NCI-H345 treated with DMSO at 0.1 percent for 48 hours (cell line): Measurements from ENCODE around the gene RAB1B.

ENCODE experiments used
- DNase-seq: peaks from one replicate; lab custom pipeline; 2025; ENCODE audit not compliant: unreplicated experiment; lab: John Stamatoyannopoulos, UW

The RAB1B gene

GRCh38 chr11:66282468-66283455 lies 14.3 kb downstream of the RAB1B start:
- peak; percentile 94 for DNase-seq

GRCh38 chr11:66283461-66284105 lies 15.1 kb downstream of the RAB1B start:
- no peak for DNase-seq

GRCh38 chr11:66284526-66285078 lies 16.2 kb downstream of the RAB1B start:
- no peak for DNase-seq

GRCh38 chr11:66285250-66285947 lies 17.0 kb downstream of the RAB1B start:
- DNase-seq: no peak

GRCh38 chr11:66286699-66287098 lies 18.3 kb downstream of the RAB1B start:
- no peak for DNase-seq

- DNase-seq: no peak
Observed at GRCh38 chr11:66287211-66287888, 18.9 kb downstream of the RAB1B start.

- no peak for DNase-seq
Observed at GRCh38 chr11:66287889-66288670, 19.6 kb downstream of the RAB1B start.

GRCh38 chr11:66288671-66289547 lies 20.5 kb downstream of the RAB1B start, which contains the start of gene YIF1A:
TSS of gene YIF1A (minus strand) at chr11:66289143. CDS start at chr11:66288985, 158 bp downstream.
- DNase-seq: peak; percentile 97

GRCh38 chr11:66289548-66290329 lies 21.3 kb downstream of the RAB1B start:
- DNase-seq: peak; percentile 58

GRCh38 chr11:66290330-66290621 lies 21.8 kb downstream of the RAB1B start:
- DNase-seq: no peak

- no peak for DNase-seq
Observed at GRCh38 chr11:66291303-66291705, 22.9 kb downstream of the RAB1B start.

GRCh38 chr11:66291706-66292542 lies 23.5 kb downstream of the RAB1B start, which contains the start of gene TMEM151A:
TSS of gene TMEM151A (plus strand) at chr11:66291894. CDS start at chr11:66292014, 120 bp downstream.
- DNase-seq: no peak

GRCh38 chr11:66292543-66293332 lies 24.3 kb downstream of the RAB1B start:
- DNase-seq: no peak

- DNase-seq: no peak
Observed at GRCh38 chr11:66293352-66293751, 24.9 kb downstream of the RAB1B start.

GRCh38 chr11:66293777-66294625 lies 25.6 kb downstream of the RAB1B start:
- DNase-seq: no peak
